GM21390 (cell line): ENCODE data around the gene STAT5B.

Source experiments
- ATAC-seq: cut with Tn5 transposase; IDR thresholded peaks from one replicate; pipeline ENCODE4 v1.9.1; 2021; ENCODE audit not compliant: unreplicated experiment

STAT5B gene

DNA sequence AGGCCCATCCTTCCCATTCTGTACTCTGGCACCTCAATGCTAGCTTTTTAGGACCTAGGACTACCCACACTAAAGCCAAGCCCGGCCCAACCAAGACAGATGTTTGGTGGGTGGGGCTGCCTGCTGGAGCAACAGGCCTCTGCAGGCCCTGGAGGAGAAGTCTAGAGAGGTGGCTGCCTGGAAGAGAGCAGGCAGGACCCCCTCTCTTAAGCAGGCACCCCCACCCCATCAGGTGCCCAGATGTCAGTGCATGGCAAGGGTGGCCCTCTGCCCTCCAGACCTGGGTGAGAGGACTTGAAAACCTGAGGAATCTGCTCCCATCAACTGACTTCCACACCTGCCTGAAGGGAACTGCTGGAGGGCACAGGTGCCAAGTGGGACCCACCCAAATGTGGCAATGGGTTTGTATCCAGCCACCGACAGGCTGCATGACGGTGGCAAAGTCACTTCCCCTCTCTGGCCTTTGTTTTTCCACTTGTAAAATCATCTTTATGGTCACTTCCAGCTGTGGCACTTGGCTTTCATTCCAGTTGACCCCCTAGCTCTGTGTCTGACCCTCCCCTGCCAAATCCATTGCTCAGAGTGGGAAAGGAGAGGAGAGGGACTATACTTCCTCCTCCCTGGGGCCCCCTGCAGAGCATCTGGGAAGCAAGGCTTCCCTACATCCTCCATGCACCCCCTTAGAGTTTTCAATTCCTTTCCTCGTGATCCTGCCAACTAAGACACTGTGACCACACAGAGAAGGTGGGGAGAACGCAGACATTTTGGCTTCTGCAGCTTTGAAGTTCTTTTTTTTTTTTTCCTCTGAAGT lies 10.4 kb upstream of the STAT5B start:
- no peak for ATAC-seq

- no peak for ATAC-seq
These were observed 9.3 kb upstream of the STAT5B start for GRCh38 chr17:42285346-42286050.

GRCh38 chr17:42284566-42284965 lies 8.4 kb upstream of the STAT5B start:
- ATAC-seq: no peak

DNA sequence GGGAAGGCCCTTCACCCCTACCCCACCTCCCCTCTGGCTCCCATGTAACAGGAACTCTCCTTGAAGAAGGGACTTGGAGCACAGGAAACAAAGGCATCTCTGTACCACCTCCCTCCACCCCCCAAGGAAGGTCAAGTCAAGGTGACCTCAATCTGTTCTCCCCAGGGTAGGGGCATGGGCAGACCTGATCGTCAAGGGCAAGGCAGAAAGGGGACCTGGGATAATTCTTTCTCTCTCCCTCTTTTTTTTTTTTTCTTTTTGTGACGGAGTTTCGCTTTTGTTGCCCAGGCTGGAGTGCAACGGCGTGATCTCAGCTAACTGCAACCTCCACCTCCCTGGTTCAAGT lies 7.8 kb upstream of the STAT5B start:
- no peak for ATAC-seq

- ATAC-seq: no peak
These were observed 7.2 kb upstream of the STAT5B start for GRCh38 chr17:42283241-42284023.

- no peak for ATAC-seq
These were observed 6.4 kb upstream of the STAT5B start for GRCh38 chr17:42282478-42283080.

DNA sequence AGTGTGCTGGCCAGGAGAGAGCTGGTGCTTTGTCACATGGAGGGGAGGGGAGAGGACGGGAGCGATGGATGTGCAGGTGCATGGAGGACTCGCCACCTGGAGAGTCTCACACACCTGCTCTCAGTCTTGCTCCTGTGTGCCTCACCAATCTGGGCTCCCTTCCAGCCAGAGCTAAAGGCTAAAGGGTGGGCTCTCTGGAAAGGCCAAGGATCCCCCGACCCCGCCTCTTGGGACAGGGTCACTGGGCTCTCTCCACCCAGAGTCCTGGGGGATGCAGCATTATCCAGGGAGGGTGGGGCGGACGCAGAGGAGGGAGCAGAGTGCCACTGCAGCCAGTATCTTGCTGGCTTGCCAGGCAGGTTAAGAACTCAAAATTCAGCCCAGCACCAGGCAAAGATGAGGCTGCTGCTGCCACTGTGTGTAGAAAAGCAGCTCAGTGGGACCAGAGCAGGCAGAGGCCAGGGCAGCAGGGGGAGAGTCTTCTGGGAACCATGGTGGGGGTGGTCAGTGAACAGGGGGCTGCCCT lies 5.4 kb upstream of the STAT5B start:
- ATAC-seq: no peak

DNA sequence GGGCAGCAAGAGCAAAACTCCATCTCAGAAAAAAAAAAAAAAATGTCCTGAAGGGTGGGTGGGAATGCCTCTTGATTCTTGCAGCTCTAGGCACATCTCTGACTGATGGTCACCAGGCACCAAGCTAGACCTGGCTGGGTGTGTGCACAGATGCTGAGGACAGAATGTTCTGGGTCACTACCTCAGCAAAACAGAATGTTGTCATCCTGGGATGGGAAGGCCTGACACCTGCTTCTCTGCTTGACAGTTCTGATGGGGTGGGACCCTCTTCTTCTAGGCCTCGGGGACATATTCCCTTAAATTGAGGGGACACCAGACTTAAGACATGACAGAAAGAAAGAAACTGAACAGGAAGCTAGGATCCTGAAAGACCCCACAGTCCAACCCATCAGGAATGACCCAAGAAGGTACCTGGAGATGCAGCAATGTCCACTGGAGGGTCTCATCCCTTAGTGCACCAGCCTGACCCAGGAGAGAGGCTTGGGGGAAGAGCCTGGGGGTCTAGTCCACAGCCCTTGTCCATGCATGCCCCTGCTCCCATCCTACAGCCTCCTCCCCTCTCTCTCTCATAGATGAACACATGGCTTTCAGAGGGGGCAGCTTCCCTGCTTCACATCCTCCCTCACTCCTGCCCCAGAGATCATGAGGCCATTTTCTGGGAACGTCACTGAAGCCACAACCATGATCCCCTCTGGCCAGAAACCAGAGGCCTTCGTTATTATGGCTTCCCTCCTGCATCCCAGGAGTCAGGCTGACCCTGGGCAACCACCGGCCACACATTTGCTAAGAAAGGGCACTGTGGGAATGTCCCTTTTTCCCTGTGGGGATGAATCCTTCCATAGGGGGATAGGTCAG lies 3.8 kb upstream of the STAT5B start:
- ATAC-seq: no peak

- no peak for ATAC-seq
These were observed 1.1 kb upstream of the STAT5B start for GRCh38 chr17:42277342-42277712.

GRCh38 chr17:42276609-42277341 lies 584 bp upstream of the STAT5B start:
- peak; percentile 15 for ATAC-seq

- ATAC-seq: peak; percentile 46
These were observed 448 bp downstream of the STAT5B start for GRCh38 chr17:42275527-42276358.

GRCh38 chr17:42274812-42275526 lies 1.2 kb downstream of the STAT5B start:
- ATAC-seq: no peak

DNA sequence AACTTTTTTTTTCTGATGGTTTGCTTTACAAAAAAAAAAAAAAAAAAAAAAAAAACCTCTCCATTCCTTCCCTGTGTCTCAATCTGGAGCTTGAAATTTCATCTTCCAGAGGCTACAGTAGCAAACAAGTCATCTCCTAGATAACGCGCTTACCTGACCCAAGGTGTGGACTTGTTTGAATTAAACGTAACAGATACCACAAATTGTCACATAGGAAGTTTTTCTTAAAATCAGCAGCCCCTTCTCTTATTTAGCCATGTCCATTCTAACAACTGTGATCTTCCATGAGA lies 2.0 kb downstream of the STAT5B start:
- no peak for ATAC-seq

DNA sequence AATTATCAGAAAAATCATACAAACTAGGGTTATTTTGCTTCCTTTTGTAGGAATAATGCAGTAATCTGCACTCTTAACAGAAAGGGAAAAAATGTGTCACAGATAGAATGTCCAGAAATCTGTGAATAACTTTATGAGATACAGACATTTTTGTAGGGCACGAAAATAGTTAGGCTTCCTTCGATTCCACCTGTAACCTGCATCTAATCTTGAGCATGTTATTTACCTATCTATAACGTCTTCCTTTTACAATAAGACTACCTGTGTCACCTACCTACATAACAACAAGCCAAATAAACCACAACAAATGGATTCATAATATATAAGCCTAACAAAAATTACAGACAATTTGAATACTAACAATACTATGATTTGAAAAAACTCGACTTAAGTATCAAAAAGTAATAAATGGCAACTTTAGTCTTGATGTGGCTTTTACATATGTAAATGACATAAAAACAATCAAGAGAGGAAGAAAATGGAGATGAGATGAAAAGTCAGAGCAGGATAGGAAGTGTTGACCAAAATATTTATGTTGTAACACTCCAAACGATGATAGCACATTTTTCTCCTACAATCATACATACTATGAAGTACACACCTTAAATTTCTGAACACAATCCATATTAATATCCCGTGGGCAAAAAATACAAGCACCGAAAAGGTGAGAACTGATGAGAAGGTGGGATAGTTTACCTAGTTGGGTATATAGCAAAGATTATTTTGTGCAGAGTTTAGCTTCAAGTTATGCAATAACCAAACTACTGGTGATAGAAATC lies 2.5 kb downstream of the STAT5B start:
- no peak for ATAC-seq

- ATAC-seq: no peak
These were observed 3.9 kb downstream of the STAT5B start for GRCh38 chr17:42272162-42272907.

DNA sequence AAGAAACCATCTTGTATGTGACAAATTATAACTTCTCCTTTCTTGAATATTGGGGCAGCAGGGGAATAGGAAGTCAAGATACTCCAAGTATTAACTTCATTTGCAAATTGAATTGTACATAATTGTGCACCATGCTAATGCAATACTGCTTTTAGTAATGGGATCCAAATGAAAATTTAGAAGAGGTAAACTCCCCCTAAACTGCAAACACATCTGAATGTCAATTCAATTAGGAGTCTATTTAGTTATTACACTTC lies 4.5 kb downstream of the STAT5B start:
- ATAC-seq: no peak
